GM12891 (cell line): ENCODE results near the gene ATP2B2.

Experiments
- PAX5 ChIP-seq: IDR thresholded peaks from 2 replicates; pipeline ENCODE4 v1.6.1; 2011; ENCODE audit warnings: low read length, moderate library complexity, mild to moderate bottlenecking; ENCODE audit not compliant: insufficient read depth, severe bottlenecking
- POLR2A ChIP-seq: IDR thresholded peaks from 2 replicates; pipeline ENCODE4 v1.6.1; 2011; ENCODE audit warnings: low read depth, low read length, control low read depth
- POLR2AphosphoS5 ChIP-seq: IDR thresholded peaks from 2 replicates; pipeline ENCODE4 v1.6.1; 2011; ENCODE audit warnings: low read depth, low read length, control low read depth
- POU2F2 ChIP-seq: IDR thresholded peaks from 2 replicates; pipeline ENCODE4 v1.6.1; 2011; ENCODE audit warnings: low read depth, mild to moderate bottlenecking, control low read depth, low read length, moderate library complexity
- SPI1 ChIP-seq: IDR thresholded peaks from 2 replicates; pipeline ENCODE4 v1.6.1; 2011; ENCODE audit warnings: low read depth, low read length, control low read depth
- TAF1 ChIP-seq: IDR thresholded peaks from 2 replicates; pipeline ENCODE4 v1.6.1; 2011; ENCODE audit warnings: low read depth, low read length, control low read depth

GRCh38 chr3:10396931-10397330 lies 108.5 kb downstream of the ATP2B2 start:
- TF ChIP-seq POLR2A (no peak), TAF1 (no peak), POLR2AphosphoS5 (no peak), POU2F2 (no peak), PAX5 (no peak), SPI1 (no peak)
